Natural killer cell treated with Interleukin-12 subunit alpha and Interleukin-12 subunit beta and Interleukin-15 and Interleukin-18, amount 100 ng/mL, for 72 hours (primary cell): ENCODE data around the gene TNRC6C. TPM values are rescaled to one million over a fixed set of nuclear protein-coding genes. Genes with fewer than 3 reads are reported as not detected.
"Not testable (repeated sequence)": the region's sequence is repeated elsewhere in the genome, so short reads cannot be mapped to it uniquely, and the experiment has no call there.

Source experiments
- ATAC-seq, 2 donors: fragments of 150-1000 bp; cut with Tn5 transposase in 1 of 2; sonication (Bioruptor Pico), chemical (Tn5 transposase) in 1 of 2; 2 replicates each; pipeline ENCODE4 v1.10.0; 2021
- DNase-seq: peaks from one replicate; pipeline ENCODE4 v3.0.0; 2022; ENCODE audit warnings: low spot score
- H3K27ac Mint-ChIP-seq, 2 donors: 1 replicate in 1 of 2; 2 replicates in 1 of 2; pipeline ENCODE4 v1.8.0; 2022; ENCODE audit warnings: mixed read lengths in 2 of 2, mild to moderate bottlenecking in 1 of 2, moderate library complexity in 1 of 2
- H3K27me3 Mint-ChIP-seq, 2 donors: 1 replicate in 1 of 2; 2 replicates in 1 of 2; pipeline ENCODE4 v1.8.0; 2022; ENCODE audit warnings: mixed read lengths in 2 of 2
- H3K36me3 Mint-ChIP-seq: one replicate; pipeline ENCODE4 v1.8.0; 2022; ENCODE audit warnings: mixed read lengths
- H3K4me1 Mint-ChIP-seq, 2 donors: 1 replicate in 1 of 2; 2 replicates in 1 of 2; pipeline ENCODE4 v1.8.0; 2022; ENCODE audit warnings: low read depth in 2 of 2, mixed read lengths in 2 of 2, mild to moderate bottlenecking in 1 of 2
- H3K4me3 Mint-ChIP-seq: one replicate; pipeline ENCODE4 v1.8.0; 2022; ENCODE audit warnings: mixed read lengths
- H3K9me3 Mint-ChIP-seq: 2 replicates; pipeline ENCODE4 v1.8.0; 2022; ENCODE audit warnings: mixed read lengths
- total RNA-seq, 2 donors: library from RNA; stranded (reverse); gene quantifications; one replicate each; pipeline ENCODE4 v1.2.3, GENCODE V29; 2022

Gene TNRC6C
- total RNA-seq, 2 donors from 2014 or later: 28.1 to 32.1 TPM

- peaks cover 60 to 68% of the 10 kb centered on the region in 2 donors for H3K4me1 Mint-ChIP-seq
- no peaks in the 10 kb centered on the region for H3K36me3 Mint-ChIP-seq
Measured at GRCh38 chr17:77961741-77962140, 3.2 kb downstream of the TNRC6C start.

GRCh38 chr17:77962348-77962747 is 3.8 kb downstream of the TNRC6C start:
- ATAC-seq: no peak
- Mint-ChIP-seq H3K4me1 (peaks cover 54 to 62% of the 10 kb centered on the region in 2 donors), H3K36me3 (no peaks in the 10 kb centered on the region), H3K27ac (no peak overlapping the region), H3K27me3 (no peaks in the 10 kb centered on the region), H3K9me3 (no peaks in the 10 kb centered on the region), H3K4me3 (peak overlapping the region; percentile 32)
- no peak for DNase-seq

More at GRCh38 chr17:77961741-77962140, 3.2 kb downstream of the TNRC6C start:
- no peaks in the 10 kb centered on the region for H3K27me3 Mint-ChIP-seq
- no peaks in the 10 kb centered on the region for H3K9me3 Mint-ChIP-seq
- no peak overlapping the region for H3K27ac Mint-ChIP-seq
- ATAC-seq: no peak
- no peak for DNase-seq
- no peak overlapping the region for H3K4me3 Mint-ChIP-seq

- Mint-ChIP-seq H3K36me3 (no peaks in the 10 kb centered on the region), H3K4me1 (peaks cover 50 to 57% of the 10 kb centered on the region in 2 donors)
- DNase-seq: no peak
Measured at GRCh38 chr17:77963441-77963840, 4.9 kb downstream of the TNRC6C start.

GRCh38 chr17:77965352-77965751 is 6.8 kb downstream of the TNRC6C start:
- no peak for DNase-seq
- ATAC-seq: no peak
- Mint-ChIP-seq H3K36me3 (no peaks in the 10 kb centered on the region), H3K27ac (no peak overlapping the region), H3K27me3 (no peaks in the 10 kb centered on the region), H3K9me3 (no peaks in the 10 kb centered on the region), H3K4me1 (peaks cover 43 to 54% of the 10 kb centered on the region in 2 donors), H3K4me3 (no peak overlapping the region)

More at GRCh38 chr17:77963441-77963840, 4.9 kb downstream of the TNRC6C start:
- Mint-ChIP-seq H3K4me3 (peak overlapping the region; percentile 26), H3K27me3 (no peaks in the 10 kb centered on the region), H3K9me3 (no peaks in the 10 kb centered on the region), H3K27ac (no peak overlapping the region)
- ATAC-seq: no peak

- Mint-ChIP-seq H3K4me3 (no peak overlapping the region), H3K9me3 (no peaks in the 10 kb centered on the region), H3K27me3 (no peaks in the 10 kb centered on the region), H3K27ac (no peak overlapping the region), H3K36me3 (no peaks in the 10 kb centered on the region), H3K4me1 (peaks cover 47 to 60% of the 10 kb centered on the region in 2 donors)
- DNase-seq (no peak), ATAC-seq (no peak)
Measured at GRCh38 chr17:77966476-77966875, 8.0 kb downstream of the TNRC6C start.

- Mint-ChIP-seq H3K4me1 (peaks cover 39 to 56% of the 10 kb centered on the region in 2 donors), H3K27me3 (no peaks in the 10 kb centered on the region), H3K4me3 (no peak overlapping the region)
Measured at GRCh38 chr17:77968788-77969187, 10.3 kb downstream of the TNRC6C start.

GRCh38 chr17:77972271-77972670 is 13.8 kb downstream of the TNRC6C start:
- not testable (repeated sequence) for ATAC-seq, H3K27ac Mint-ChIP-seq, H3K9me3 Mint-ChIP-seq, DNase-seq, H3K4me3 Mint-ChIP-seq, H3K27me3 Mint-ChIP-seq, H3K36me3 Mint-ChIP-seq
- H3K4me1 Mint-ChIP-seq: peaks cover 27 to 43% of the 10 kb centered on the region in 2 donors

More at GRCh38 chr17:77968788-77969187, 10.3 kb downstream of the TNRC6C start:
- Mint-ChIP-seq H3K9me3 (no peaks in the 10 kb centered on the region), H3K27ac (no peak overlapping the region), H3K36me3 (no peaks in the 10 kb centered on the region)
- DNase-seq: no peak
- ATAC-seq: no peak

- H3K4me1 Mint-ChIP-seq: peaks cover 27 to 39% of the 10 kb centered on the region in 2 donors
- no peaks in the 10 kb centered on the region for H3K27me3 Mint-ChIP-seq
- no peak overlapping the region for H3K27ac Mint-ChIP-seq
- DNase-seq (no peak), ATAC-seq (no peak)
- H3K36me3 Mint-ChIP-seq: no peaks in the 10 kb centered on the region
- H3K4me3 Mint-ChIP-seq: no peak overlapping the region
- H3K9me3 Mint-ChIP-seq: no peaks in the 10 kb centered on the region
Measured at GRCh38 chr17:77973953-77974352, 15.4 kb downstream of the TNRC6C start.

- Mint-ChIP-seq H3K27ac (no peak overlapping the region), H3K27me3 (no peaks in the 10 kb centered on the region), H3K36me3 (no peaks in the 10 kb centered on the region), H3K4me1 (peaks cover 27 to 43% of the 10 kb centered on the region in 2 donors), H3K9me3 (no peaks in the 10 kb centered on the region), H3K4me3 (no peak overlapping the region)
- ATAC-seq (no peak), DNase-seq (no peak)
Measured at GRCh38 chr17:77974396-77974795, 15.9 kb downstream of the TNRC6C start.

- not testable (repeated sequence) for H3K9me3 Mint-ChIP-seq, ATAC-seq, H3K4me3 Mint-ChIP-seq, H3K27ac Mint-ChIP-seq, DNase-seq, H3K27me3 Mint-ChIP-seq, H3K36me3 Mint-ChIP-seq
- H3K4me1 Mint-ChIP-seq: peaks cover 13 to 22% of the 10 kb centered on the region in 2 donors
Measured at GRCh38 chr17:77982430-77982829, 23.9 kb downstream of the TNRC6C start.

- Mint-ChIP-seq H3K27ac (peak overlapping the region in 1 of 2 donors; percentile 0), H3K36me3 (no peaks in the 10 kb centered on the region), H3K4me1 (peaks cover 22 to 24% of the 10 kb centered on the region in 2 donors)
Measured at GRCh38 chr17:77990301-77990700, 31.8 kb downstream of the TNRC6C start.

GRCh38 chr17:77993735-77994134 is 35.2 kb downstream of the TNRC6C start:
- ATAC-seq, H3K27ac Mint-ChIP-seq, H3K4me3 Mint-ChIP-seq, H3K9me3 Mint-ChIP-seq, H3K27me3 Mint-ChIP-seq, H3K36me3 Mint-ChIP-seq, DNase-seq: not testable (repeated sequence)
- peaks cover 32 to 43% of the 10 kb centered on the region in 2 donors for H3K4me1 Mint-ChIP-seq

More at GRCh38 chr17:77990301-77990700, 31.8 kb downstream of the TNRC6C start:
- no peak overlapping the region for H3K4me3 Mint-ChIP-seq
- H3K9me3 Mint-ChIP-seq: no peaks in the 10 kb centered on the region
- ATAC-seq: no peak
- no peak for DNase-seq
- no peaks in the 10 kb centered on the region for H3K27me3 Mint-ChIP-seq

GRCh38 chr17:77995146-77995852 is 36.8 kb downstream of the TNRC6C start:
- H3K4me3 Mint-ChIP-seq: no peak overlapping the region
- peaks cover 33 to 36% of the 10 kb centered on the region in 2 donors for H3K4me1 Mint-ChIP-seq
- H3K9me3 Mint-ChIP-seq: no peaks in the 10 kb centered on the region
- DNase-seq (no peak), ATAC-seq (no peak)
- H3K27me3 Mint-ChIP-seq: no peaks in the 10 kb centered on the region
- no peaks in the 10 kb centered on the region for H3K36me3 Mint-ChIP-seq
- H3K27ac Mint-ChIP-seq: no peak overlapping the region

GRCh38 chr17:77996256-77996655 is 37.8 kb downstream of the TNRC6C start:
- no peak overlapping the region for H3K27ac Mint-ChIP-seq
- H3K4me1 Mint-ChIP-seq: peaks cover 30 to 31% of the 10 kb centered on the region in 2 donors
- ATAC-seq (no peak), DNase-seq (no peak)
- no peak overlapping the region for H3K4me3 Mint-ChIP-seq
- no peaks in the 10 kb centered on the region for H3K27me3 Mint-ChIP-seq
- no peaks in the 10 kb centered on the region for H3K36me3 Mint-ChIP-seq
- H3K9me3 Mint-ChIP-seq: no peaks in the 10 kb centered on the region
